ENCODE data around the gene C3orf18. TPM values are rescaled to one million over a fixed set of nuclear protein-coding genes. Genes with fewer than 3 reads are reported as not detected.
A peak's percentile ranks its signal among the peaks of the same experiment; 100 is the strongest.

C3orf18 gene
- total and polyA plus RNA-seq, 9 of the 15 experiments (the other 6 are each of a cell fraction or from before 2014, with no cell fraction given): 0.01 to 2.3 (median 0.94) TPM

- TF ChIP-seq CBX3 (IDR thresholded peaks at IDR 0.05; ENCODE audit: borderline replicate concordance in 1 of 2, low read length in 2 of 2) (peak in 1 of 2 experiments; percentile 17; a peak in 1 of 3 replicates), C11orf30 (IDR thresholded peaks at IDR 0.05; ENCODE audit: low read depth) (no peak; the same call in 1 of the 2 replicates), RBM14 (IDR thresholded peaks at IDR 0.05; ENCODE audit: borderline replicate concordance, insufficient read depth, low read depth, low read length) (no peak), GTF2A2 (tag; IDR thresholded peaks at IDR 0.05) (no peak), E2F3 (CRISPR knock-in tag; IDR thresholded peaks at IDR 0.05) (no peak), ZNF282 (CRISPR knock-in tag; IDR thresholded peaks at IDR 0.05) (no peak), ZNF785 (CRISPR knock-in tag; IDR thresholded peaks at IDR 0.05) (no peak), ZNF24 (IDR thresholded peaks at IDR 0.05) (no peak), ARID1B (IDR thresholded peaks at IDR 0.05) (peak; percentile 98), ZFP36 (IDR thresholded peaks at IDR 0.05; ENCODE audit: low read depth, low read length, partially characterized antibody) (no peak), STAT6 (CRISPR knock-in tag; IDR thresholded peaks at IDR 0.05) (no peak)
Observed at GRCh38 chr3:50539356-50540286, 27.9 kb downstream of the C3orf18 start (continued).
